Thyroid gland (tissue), 4 donors: Measurements from ENCODE around the gene BLVRA.

ENCODE experiments used
- POLR2A ChIP-seq, 2 donors: fragments of 450-650 bp; IDR thresholded peaks; one replicate each; pipeline ENCODE4 v1.6.1; 2017; ENCODE audit warnings: antibody characterized with exemption in 2 of 2, mild to moderate bottlenecking in 2 of 2, moderate library complexity in 1 of 2
- TF ChIP-seq, protein P1 (sequence below), 6 experiments: fragments of 200-600 bp in 3 of 6; fragments of 450-650 bp in 3 of 6; sonication (generic) in 3 of 6; IDR thresholded peaks; one replicate each; pipeline ENCODE4 v1.5.1; 2016 to 2019; ENCODE audit warnings: antibody characterized with exemption in 6 of 6, mild to moderate bottlenecking in 2 of 6, inconsistent platforms in 1 of 6, moderate library complexity in 1 of 6

- TF ChIP-seq, protein P1, sequence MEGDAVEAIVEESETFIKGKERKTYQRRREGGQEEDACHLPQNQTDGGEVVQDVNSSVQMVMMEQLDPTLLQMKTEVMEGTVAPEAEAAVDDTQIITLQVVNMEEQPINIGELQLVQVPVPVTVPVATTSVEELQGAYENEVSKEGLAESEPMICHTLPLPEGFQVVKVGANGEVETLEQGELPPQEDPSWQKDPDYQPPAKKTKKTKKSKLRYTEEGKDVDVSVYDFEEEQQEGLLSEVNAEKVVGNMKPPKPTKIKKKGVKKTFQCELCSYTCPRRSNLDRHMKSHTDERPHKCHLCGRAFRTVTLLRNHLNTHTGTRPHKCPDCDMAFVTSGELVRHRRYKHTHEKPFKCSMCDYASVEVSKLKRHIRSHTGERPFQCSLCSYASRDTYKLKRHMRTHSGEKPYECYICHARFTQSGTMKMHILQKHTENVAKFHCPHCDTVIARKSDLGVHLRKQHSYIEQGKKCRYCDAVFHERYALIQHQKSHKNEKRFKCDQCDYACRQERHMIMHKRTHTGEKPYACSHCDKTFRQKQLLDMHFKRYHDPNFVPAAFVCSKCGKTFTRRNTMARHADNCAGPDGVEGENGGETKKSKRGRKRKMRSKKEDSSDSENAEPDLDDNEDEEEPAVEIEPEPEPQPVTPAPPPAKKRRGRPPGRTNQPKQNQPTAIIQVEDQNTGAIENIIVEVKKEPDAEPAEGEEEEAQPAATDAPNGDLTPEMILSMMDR (IDR thresholded peaks at IDR 0.05), result no peak
- no peak for TF ChIP-seq POLR2A (IDR thresholded peaks at IDR 0.05)
Observed at GRCh38 chr7:43823941-43824340, 65.5 kb downstream of the BLVRA start.
